DND-41 (cell line): Measurements from ENCODE around the gene MAGI1.

Experiments
- ATAC-seq: fragments of 200-7000 bp; cut with Tn5 transposase; 3 replicates; pipeline ENCODE4 v1.9.1; 2021; ENCODE audit warnings: low read depth; ENCODE audit not compliant: insufficient read depth
- DNase-seq: peaks from one replicate; pipeline ENCODE4 v3.0.0-alpha.2; 2020
- H2AFZ ChIP-seq: 2 replicates; pipeline ENCODE4 v1.6.0; 2012; ENCODE audit warnings: low read depth, low read length
- H3K27ac ChIP-seq: 2 replicates; pipeline ENCODE4 v1.5.1; 2012; ENCODE audit warnings: low read length, inconsistent platforms
- H3K27me3 ChIP-seq: fragments of 200-600 bp; sonication (generic); 2 replicates; pipeline ENCODE4 v1.6.0; 2012; ENCODE audit warnings: low read length, mild to moderate bottlenecking, inconsistent platforms; ENCODE audit not compliant: insufficient read depth, poor library complexity
- H3K36me3 ChIP-seq: 2 replicates; pipeline ENCODE4 v1.5.1; 2012; ENCODE audit warnings: low read length, inconsistent platforms; ENCODE audit not compliant: insufficient read depth
- H3K4me1 ChIP-seq: 2 replicates; pipeline ENCODE4 v1.5.1; 2012; ENCODE audit warnings: mild to moderate bottlenecking, low read length; ENCODE audit not compliant: insufficient read depth
- H3K4me2 ChIP-seq: 2 replicates; pipeline ENCODE4 v1.6.0; 2012; ENCODE audit warnings: mild to moderate bottlenecking, moderate library complexity, low read length, inconsistent platforms; ENCODE audit not compliant: insufficient read depth
- H3K4me3 ChIP-seq, 2 experiments: fragments of 200-600 bp in 1 of 2; shearing (Covaris generic) in 1 of 2; 2 replicates each; pipeline ENCODE4 v1.5.1; 2012 to 2016; ENCODE audit warnings: inconsistent platforms in 2 of 2, low read length in 2 of 2, mild to moderate bottlenecking in 2 of 2, low read depth in 1 of 2, moderate library complexity in 1 of 2
- H3K79me2 ChIP-seq: 2 replicates; pipeline ENCODE4 v1.6.0; 2012; ENCODE audit warnings: low read length, inconsistent platforms; ENCODE audit not compliant: insufficient read depth
- H3K9ac ChIP-seq: 2 replicates; pipeline ENCODE4 v1.6.0; 2012; ENCODE audit warnings: low read depth, mild to moderate bottlenecking, inconsistent platforms, low read length, moderate library complexity
- H3K9me3 ChIP-seq: 2 replicates; pipeline ENCODE4 v1.5.1; 2012; ENCODE audit warnings: low read length, moderate library complexity, mild to moderate bottlenecking, inconsistent platforms; ENCODE audit not compliant: insufficient read depth, severe bottlenecking
- H4K20me1 ChIP-seq: 2 replicates; pipeline ENCODE4 v1.6.0; 2012; ENCODE audit warnings: low read length; ENCODE audit not compliant: insufficient read depth
- EZH2 ChIP-seq: IDR thresholded peaks from 3 replicates; pipeline ENCODE4 v1.6.1; 2012; ENCODE audit warnings: borderline replicate concordance, low read depth, mild to moderate bottlenecking, moderate library complexity, low read length, inconsistent platforms; ENCODE audit not compliant: severe bottlenecking
- TF ChIP-seq, protein P1 (sequence below): IDR thresholded peaks from 2 replicates; pipeline ENCODE4 v1.5.1; 2012; ENCODE audit warnings: borderline replicate concordance, low read length, moderate library complexity, mild to moderate bottlenecking; ENCODE audit not compliant: poor library complexity, severe bottlenecking; ENCODE audit errors: extremely low read depth

The MAGI1 gene

DNA sequence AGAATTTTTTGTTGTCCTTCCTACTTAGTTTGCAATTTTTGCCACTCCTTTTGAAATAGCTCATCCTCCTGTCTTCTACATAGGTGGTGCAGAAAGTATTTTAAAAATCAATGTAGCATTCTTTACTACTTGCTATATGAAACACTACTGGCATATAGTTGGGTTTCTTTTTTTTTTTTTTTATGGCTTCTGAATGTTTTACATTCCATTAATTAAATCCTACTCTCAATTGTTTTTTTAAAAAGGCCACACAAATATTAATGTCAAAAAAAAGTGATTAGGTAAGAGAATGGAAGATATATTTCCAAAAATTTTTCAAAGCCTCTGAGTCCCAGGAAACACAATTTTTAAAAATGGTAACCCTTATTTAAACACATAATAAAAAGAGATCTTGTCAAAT lies 262.6 kb downstream of the MAGI1 start:
- Histone ChIP-seq H2AFZ (no peak overlapping the region), H3K27ac (no peak overlapping the region), H3K9me3 (no peaks in the 10 kb centered on the region), H3K79me2 (no peaks in the 10 kb centered on the region), H3K4me2 (no peak overlapping the region), H3K36me3 (no peaks in the 10 kb centered on the region), H3K4me3 (no peak overlapping the region), H3K27me3 (no peaks in the 10 kb centered on the region), H4K20me1 (no peaks in the 10 kb centered on the region), H3K4me1 (no peaks in the 10 kb centered on the region), H3K9ac (no peak overlapping the region)
- TF ChIP-seq, protein P1, sequence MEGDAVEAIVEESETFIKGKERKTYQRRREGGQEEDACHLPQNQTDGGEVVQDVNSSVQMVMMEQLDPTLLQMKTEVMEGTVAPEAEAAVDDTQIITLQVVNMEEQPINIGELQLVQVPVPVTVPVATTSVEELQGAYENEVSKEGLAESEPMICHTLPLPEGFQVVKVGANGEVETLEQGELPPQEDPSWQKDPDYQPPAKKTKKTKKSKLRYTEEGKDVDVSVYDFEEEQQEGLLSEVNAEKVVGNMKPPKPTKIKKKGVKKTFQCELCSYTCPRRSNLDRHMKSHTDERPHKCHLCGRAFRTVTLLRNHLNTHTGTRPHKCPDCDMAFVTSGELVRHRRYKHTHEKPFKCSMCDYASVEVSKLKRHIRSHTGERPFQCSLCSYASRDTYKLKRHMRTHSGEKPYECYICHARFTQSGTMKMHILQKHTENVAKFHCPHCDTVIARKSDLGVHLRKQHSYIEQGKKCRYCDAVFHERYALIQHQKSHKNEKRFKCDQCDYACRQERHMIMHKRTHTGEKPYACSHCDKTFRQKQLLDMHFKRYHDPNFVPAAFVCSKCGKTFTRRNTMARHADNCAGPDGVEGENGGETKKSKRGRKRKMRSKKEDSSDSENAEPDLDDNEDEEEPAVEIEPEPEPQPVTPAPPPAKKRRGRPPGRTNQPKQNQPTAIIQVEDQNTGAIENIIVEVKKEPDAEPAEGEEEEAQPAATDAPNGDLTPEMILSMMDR = no peak
- TF ChIP-seq EZH2 = no peak
- no peak for ATAC-seq
- no peak for DNase-seq

DNA sequence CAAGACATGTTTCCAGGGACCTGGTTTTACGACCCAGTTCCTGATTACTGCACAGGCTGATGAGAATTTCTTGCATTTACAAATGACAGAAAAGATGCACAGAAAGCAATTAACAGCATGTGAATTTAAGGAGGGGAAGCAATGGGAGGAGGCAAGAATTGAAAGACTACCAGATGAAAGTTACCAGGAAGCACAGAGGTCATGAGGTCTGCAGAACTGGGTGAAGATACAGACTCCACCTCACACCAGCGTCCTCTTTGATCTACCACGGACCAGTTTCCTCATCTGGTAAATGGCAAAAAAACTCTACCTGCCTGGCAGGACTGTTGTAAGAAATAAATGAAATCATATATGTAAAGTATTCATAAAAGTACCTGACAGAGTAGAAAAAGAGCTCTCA lies 266.0 kb downstream of the MAGI1 start:
- ATAC-seq (no peak), DNase-seq (no peak)
- Histone ChIP-seq H3K9me3 (no peaks in the 10 kb centered on the region), H2AFZ (no peak overlapping the region), H3K4me2 (no peak overlapping the region), H3K9ac (no peak overlapping the region), H3K4me3 (no peak overlapping the region), H3K36me3 (no peaks in the 10 kb centered on the region), H4K20me1 (no peaks in the 10 kb centered on the region), H3K27ac (no peak overlapping the region), H3K27me3 (no peaks in the 10 kb centered on the region), H3K79me2 (no peaks in the 10 kb centered on the region), H3K4me1 (no peaks in the 10 kb centered on the region)
- TF ChIP-seq, protein P1 = no peak
- TF ChIP-seq EZH2 = no peak

DNA sequence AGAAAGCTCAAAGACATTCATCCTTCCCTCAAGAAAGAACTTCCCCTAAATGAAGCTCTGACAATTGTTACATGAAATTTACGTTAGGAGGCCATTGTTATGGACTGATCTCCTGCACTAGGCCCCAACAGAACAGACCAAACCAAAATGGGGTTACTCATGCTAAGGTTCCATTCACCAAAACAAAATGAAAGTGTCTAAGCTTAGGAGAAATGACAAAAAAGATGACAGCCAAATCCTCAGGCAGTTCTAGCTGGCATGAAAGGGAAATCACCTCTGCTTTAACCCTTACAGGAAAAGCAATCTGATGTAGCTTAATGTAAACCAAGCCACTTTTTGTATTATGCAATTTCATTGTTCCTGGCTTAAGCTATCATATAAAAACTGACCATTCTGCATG lies 271.2 kb downstream of the MAGI1 start:
- no peak for DNase-seq
- no peaks in the 10 kb centered on the region for H3K79me2 ChIP-seq
- TF ChIP-seq, protein P1 = no peak
- TF ChIP-seq EZH2 = no peak

DNA sequence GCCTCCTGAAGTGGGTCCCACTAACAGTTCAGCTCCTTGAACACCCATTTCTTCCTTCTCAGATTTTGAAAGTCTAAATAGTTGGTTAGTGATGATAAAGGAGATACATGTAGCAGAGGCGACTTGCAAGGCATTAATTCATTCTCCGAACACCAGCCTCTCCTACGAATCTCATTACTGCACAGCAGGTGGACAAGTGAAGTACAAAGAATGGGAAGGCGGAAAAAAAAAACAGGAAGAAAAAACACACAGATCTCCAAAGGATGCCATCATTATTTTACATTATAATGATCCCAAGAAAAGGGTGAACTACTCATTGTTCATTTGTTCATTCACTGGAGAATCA lies 276.5 kb downstream of the MAGI1 start:
- Histone ChIP-seq H3K9ac (no peak overlapping the region), H4K20me1 (no peaks in the 10 kb centered on the region), H3K4me3 (no peak overlapping the region), H3K9me3 (no peaks in the 10 kb centered on the region), H3K79me2 (no peaks in the 10 kb centered on the region), H3K36me3 (no peaks in the 10 kb centered on the region), H3K27ac (no peak overlapping the region), H3K27me3 (no peaks in the 10 kb centered on the region), H3K4me2 (no peak overlapping the region), H3K4me1 (no peaks in the 10 kb centered on the region), H2AFZ (no peak overlapping the region)
- TF ChIP-seq EZH2 = no peak
- TF ChIP-seq, protein P1 = no peak
- no peak for DNase-seq
- no peak for ATAC-seq

More for the DNA sequence above, 271.2 kb downstream of the MAGI1 start:
- H3K9ac ChIP-seq = no peak overlapping the region
- no peaks in the 10 kb centered on the region for H3K4me1 ChIP-seq
- H3K36me3 ChIP-seq = no peaks in the 10 kb centered on the region
- no peak overlapping the region for H3K27ac ChIP-seq
- no peaks in the 10 kb centered on the region for H3K9me3 ChIP-seq
- H3K4me3 ChIP-seq = no peak overlapping the region
- no peak overlapping the region for H3K4me2 ChIP-seq
- no peaks in the 10 kb centered on the region for H3K27me3 ChIP-seq
- ATAC-seq = no peak
- H2AFZ ChIP-seq = no peak overlapping the region
- no peaks in the 10 kb centered on the region for H4K20me1 ChIP-seq
